Measurements from ENCODE around the gene DRD5.

- TF ChIP-seq CTCF (IDR thresholded peaks at IDR 0.05; ENCODE audit: low read length) (no peak), EZH2 (IDR thresholded peaks at IDR 0.05; ENCODE audit: borderline replicate concordance, low read length) (no peak)
Measured at GRCh38 chr4:9816285-9816684, 34.9 kb downstream of the DRD5 start.

Measured in OCI-LY1 (cell line).